HEK293 (cell line): ENCODE data around the gene OR2A14.
A peak's percentile ranks its signal among the peaks of the same experiment; 100 is the strongest.

Experiments used
- CTCF ChIA-PET: fragments of 350-600 bp; formaldehyde crosslinking; extraction: SDS; loops from one replicate; lab custom pipeline; 2021; ENCODE audit warnings: antibody characterized with exemption; lab: Yijun Ruan, JAX
- POLR2A ChIA-PET: fragments of 300-600 bp; formaldehyde crosslinking; extraction: SDS; loops from one replicate; lab custom pipeline; 2020; ENCODE audit warnings: antibody characterized with exemption, inconsistent platforms; lab: Yijun Ruan, JAX
- H3K27ac ChIP-seq: fragments of 200-500 bp; sonication (Bioruptor generic); 2 replicates; pipeline ENCODE4 v1.5.1; 2014; ENCODE audit warnings: low read depth, low read length, control low read depth, inconsistent platforms; ENCODE audit errors: extremely low read depth
- H3K36me3 ChIP-seq, 2 experiments: fragments of 200-500 bp in 1 of 2; sonication (Bioruptor generic) in 1 of 2; 1 replicate in 1 of 2; 2 replicates in 1 of 2; pipeline ENCODE4 v1.5.1; 2014 to 2017; ENCODE audit warnings: inconsistent platforms in 2 of 2, low read length in 2 of 2; ENCODE audit not compliant: control insufficient read depth in 2 of 2, insufficient read depth in 1 of 2
- H3K4me1 ChIP-seq: fragments of 200-500 bp; sonication (Bioruptor generic); 2 replicates; pipeline ENCODE4 v1.5.1; 2014; ENCODE audit warnings: mild to moderate bottlenecking, low read length, inconsistent platforms; ENCODE audit not compliant: control insufficient read depth, insufficient read depth
- H3K4me3 ChIP-seq: 2 replicates; pipeline ENCODE4 v1.5.1; 2011; ENCODE audit warnings: low read depth, mild to moderate bottlenecking, control low read depth, low read length, moderate library complexity
- H3K9me3 ChIP-seq: fragments of 200-500 bp; sonication (Bioruptor generic); 2 replicates; pipeline ENCODE4 v1.5.1; 2014; ENCODE audit warnings: low read depth, low read length, inconsistent platforms; ENCODE audit not compliant: control insufficient read depth, insufficient read depth
- AEBP2 ChIP-seq: fragments of 450-650 bp; formaldehyde crosslinking; IDR thresholded peaks from 2 replicates; pipeline ENCODE4 v1.5.1; 2016; ENCODE audit warnings: missing biosample characterization, missing genetic modification characterization, borderline replicate concordance
- GLIS2 ChIP-seq: fragments of 450-650 bp; formaldehyde crosslinking; IDR thresholded peaks from 2 replicates; pipeline ENCODE4 v1.5.1; 2016; ENCODE audit warnings: missing biosample characterization, missing genetic modification characterization
- IKZF3 ChIP-seq: fragments of 450-650 bp; IDR thresholded peaks from 2 replicates; pipeline ENCODE4 v1.5.0; 2018; ENCODE audit warnings: missing biosample characterization, mild to moderate bottlenecking, missing genetic modification characterization, moderate library complexity
- KLF1 ChIP-seq: fragments of 450-650 bp; formaldehyde crosslinking; IDR thresholded peaks from 2 replicates; pipeline ENCODE4 v1.5.1; 2016; ENCODE audit warnings: missing biosample characterization, missing genetic modification characterization
- REPIN1 ChIP-seq: fragments of 450-650 bp; formaldehyde crosslinking; IDR thresholded peaks from 2 replicates; pipeline ENCODE4 v1.5.1; 2017; ENCODE audit warnings: missing biosample characterization, missing genetic modification characterization, low read depth
- SETDB1 ChIP-seq: IDR thresholded peaks from one replicate; pipeline ENCODE4 v1.6.1; 2017; ENCODE audit warnings: mild to moderate bottlenecking, low read length, moderate library complexity, mixed read lengths; ENCODE audit not compliant: insufficient read length
- SP2 ChIP-seq: fragments of 450-650 bp; formaldehyde crosslinking; IDR thresholded peaks from 2 replicates; pipeline ENCODE4 v1.5.1; 2016; ENCODE audit warnings: missing biosample characterization, missing genetic modification characterization
- TRIM28 ChIP-seq: IDR thresholded peaks from 2 replicates; pipeline ENCODE4 v1.6.1; 2011; ENCODE audit warnings: low read length, control low read depth, borderline replicate concordance
- WT1 ChIP-seq: fragments of 450-650 bp; formaldehyde crosslinking; IDR thresholded peaks from 2 replicates; pipeline ENCODE4 v1.5.1; 2016; ENCODE audit warnings: missing biosample characterization, missing genetic modification characterization
- ZBTB17 ChIP-seq: fragments of 450-650 bp; formaldehyde crosslinking; IDR thresholded peaks from 2 replicates; pipeline ENCODE4 v1.5.1; 2016; ENCODE audit warnings: missing biosample characterization, missing genetic modification characterization
- ZFHX2 ChIP-seq: fragments of 450-650 bp; formaldehyde crosslinking; conservative IDR thresholded peaks from 2 replicates; pipeline ENCODE4 v1.5.1; 2016; ENCODE audit warnings: missing biosample characterization, missing genetic modification characterization
- ZNF140 ChIP-seq: fragments of 450-650 bp; formaldehyde crosslinking; IDR thresholded peaks from 2 replicates; pipeline ENCODE4 v1.5.1; 2016; ENCODE audit warnings: missing biosample characterization, missing genetic modification characterization
- ZNF184 ChIP-seq: fragments of 450-650 bp; IDR thresholded peaks from 2 replicates; pipeline ENCODE4 v1.5.1; 2018; ENCODE audit warnings: missing biosample characterization, mild to moderate bottlenecking, missing genetic modification characterization
- ZNF302 ChIP-seq: fragments of 450-650 bp; formaldehyde crosslinking; IDR thresholded peaks from 2 replicates; pipeline ENCODE4 v1.5.1; 2016; ENCODE audit warnings: missing biosample characterization, missing genetic modification characterization, low read depth
- ZNF394 ChIP-seq: fragments of 450-650 bp; formaldehyde crosslinking; IDR thresholded peaks from 2 replicates; pipeline ENCODE4 v1.5.1; 2016; ENCODE audit warnings: missing biosample characterization, missing genetic modification characterization, mild to moderate bottlenecking, moderate library complexity, borderline replicate concordance
- ZNF514 ChIP-seq: fragments of 450-650 bp; formaldehyde crosslinking; IDR thresholded peaks from 2 replicates; pipeline ENCODE4 v1.5.1; 2016; ENCODE audit warnings: missing biosample characterization, missing genetic modification characterization
- ZNF558 ChIP-seq: fragments of 450-650 bp; formaldehyde crosslinking; IDR thresholded peaks from 2 replicates; pipeline ENCODE4 v1.5.1; 2016; ENCODE audit warnings: missing biosample characterization, missing genetic modification characterization
- ZNF791 ChIP-seq: fragments of 450-650 bp; formaldehyde crosslinking; IDR thresholded peaks from 2 replicates; pipeline ENCODE4 v1.5.1; 2016; ENCODE audit warnings: missing biosample characterization, missing genetic modification characterization
- ZNF830 ChIP-seq: fragments of 450-650 bp; IDR thresholded peaks from 2 replicates; pipeline ENCODE4 v1.5.0; 2018; ENCODE audit warnings: missing biosample characterization, missing genetic modification characterization, low read depth, mild to moderate bottlenecking, moderate library complexity
- TF ChIP-seq, protein P1 (sequence below): fragments of 450-650 bp; formaldehyde crosslinking; IDR thresholded peaks from 2 replicates; pipeline ENCODE4; 2016; ENCODE audit warnings: missing biosample characterization, missing genetic modification characterization
- TF ChIP-seq, protein P2 (sequence below): fragments of 450-650 bp; formaldehyde crosslinking; IDR thresholded peaks from 2 replicates; pipeline ENCODE4 v1.5.1; 2016; ENCODE audit warnings: missing biosample characterization, missing genetic modification characterization, low read depth
- TF ChIP-seq, protein P3 (sequence below): fragments of 450-650 bp; formaldehyde crosslinking; IDR thresholded peaks from 2 replicates; pipeline ENCODE4 v1.5.1; 2017; ENCODE audit warnings: missing biosample characterization, missing genetic modification characterization

OR2A14 gene

DNA sequence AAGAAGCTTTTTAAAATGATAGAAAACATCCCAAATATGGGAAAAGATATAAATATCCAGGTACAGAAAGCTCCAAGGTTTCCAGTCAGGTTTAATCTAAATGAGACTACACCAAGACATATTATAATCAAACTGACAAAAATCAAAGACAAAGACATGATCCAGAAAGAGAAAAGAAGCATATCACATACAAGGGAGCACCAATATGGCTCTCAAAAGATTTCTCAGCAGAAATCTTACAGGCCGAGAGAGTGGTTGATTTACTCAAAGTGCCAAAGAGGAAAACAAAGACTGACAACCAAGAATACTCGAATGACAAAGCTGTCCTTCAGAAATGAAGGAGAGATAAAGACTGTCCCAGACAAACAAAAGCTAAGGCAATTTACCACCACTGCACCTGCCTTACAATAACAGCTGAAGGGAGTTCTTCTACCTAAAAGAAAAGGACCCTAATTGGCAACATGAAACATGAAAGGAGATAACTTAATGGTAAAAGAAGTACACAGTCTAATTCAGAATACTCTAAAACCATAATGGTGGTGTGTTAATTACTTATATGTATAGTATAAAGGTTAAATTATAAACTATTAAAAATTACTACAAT is 25.4 kb downstream of the OR2A14 start:
- TF ChIP-seq SETDB1, result peak; percentile 95
- peak; percentile 99 for TF ChIP-seq TRIM28
- no peak for TF ChIP-seq ZNF184 (tag by site-specific recombination)
- peak; percentile 98 for TF ChIP-seq ZNF791 (tag by site-specific recombination)
- no peak for TF ChIP-seq WT1
- TF ChIP-seq, all 188 proteins: peak for 3
- Histone ChIP-seq H3K4me3 (no peak overlapping the region), H3K27ac (no peak overlapping the region), H3K9me3 (no peaks in the 10 kb centered on the region), H3K36me3 (no peaks in the 10 kb centered on the region), H3K4me1 (no peaks in the 10 kb centered on the region)
- CTCF ChIA-PET, result no interaction called here
- POLR2A ChIA-PET, result no interaction called here

GRCh38 chr7:144158861-144159260 is 35.9 kb downstream of the OR2A14 start:
- CTCF ChIA-PET, result no interaction called here
- TF ChIP-seq SP2 (no peak), ZBTB17 (no peak), AEBP2 (tag by site-specific recombination) (no peak), ZNF558 (tag by site-specific recombination) (no peak), KLF1 (tag by site-specific recombination) (no peak), IKZF3 (tag by site-specific recombination) (no peak), ZNF302 (tag by site-specific recombination) (no peak), ZNF514 (tag by site-specific recombination) (no peak), REPIN1 (tag by site-specific recombination) (no peak), ZNF140 (no peak), ZNF394 (no peak), ZNF830 (tag by site-specific recombination) (no peak), ZFHX2 (no peak), GLIS2 (tag by site-specific recombination) (no peak)
- TF ChIP-seq, protein P1, sequence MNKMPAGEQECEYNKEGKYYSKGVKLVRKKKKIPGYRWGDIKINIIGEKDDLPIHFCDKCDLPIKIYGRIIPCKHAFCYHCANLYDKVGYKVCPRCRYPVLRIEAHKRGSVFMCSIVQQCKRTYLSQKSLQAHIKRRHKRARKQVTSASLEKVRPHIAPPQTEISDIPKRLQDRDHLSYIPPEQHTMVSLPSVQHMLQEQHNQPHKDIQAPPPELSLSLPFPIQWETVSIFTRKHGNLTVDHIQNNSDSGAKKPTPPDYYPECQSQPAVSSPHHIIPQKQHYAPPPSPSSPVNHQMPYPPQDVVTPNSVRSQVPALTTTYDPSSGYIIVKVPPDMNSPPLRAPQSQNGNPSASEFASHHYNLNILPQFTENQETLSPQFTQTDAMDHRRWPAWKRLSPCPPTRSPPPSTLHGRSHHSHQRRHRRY (tag by site-specific recombination), result no peak
- TF ChIP-seq, protein P2, sequence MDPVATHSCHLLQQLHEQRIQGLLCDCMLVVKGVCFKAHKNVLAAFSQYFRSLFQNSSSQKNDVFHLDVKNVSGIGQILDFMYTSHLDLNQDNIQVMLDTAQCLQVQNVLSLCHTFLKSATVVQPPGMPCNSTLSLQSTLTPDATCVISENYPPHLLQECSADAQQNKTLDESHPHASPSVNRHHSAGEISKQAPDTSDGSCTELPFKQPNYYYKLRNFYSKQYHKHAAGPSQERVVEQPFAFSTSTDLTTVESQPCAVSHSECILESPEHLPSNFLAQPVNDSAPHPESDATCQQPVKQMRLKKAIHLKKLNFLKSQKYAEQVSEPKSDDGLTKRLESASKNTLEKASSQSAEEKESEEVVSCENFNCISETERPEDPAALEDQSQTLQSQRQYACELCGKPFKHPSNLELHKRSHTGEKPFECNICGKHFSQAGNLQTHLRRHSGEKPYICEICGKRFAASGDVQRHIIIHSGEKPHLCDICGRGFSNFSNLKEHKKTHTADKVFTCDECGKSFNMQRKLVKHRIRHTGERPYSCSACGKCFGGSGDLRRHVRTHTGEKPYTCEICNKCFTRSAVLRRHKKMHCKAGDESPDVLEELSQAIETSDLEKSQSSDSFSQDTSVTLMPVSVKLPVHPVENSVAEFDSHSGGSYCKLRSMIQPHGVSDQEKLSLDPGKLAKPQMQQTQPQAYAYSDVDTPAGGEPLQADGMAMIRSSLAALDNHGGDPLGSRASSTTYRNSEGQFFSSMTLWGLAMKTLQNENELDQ, result no peak
- TF ChIP-seq, protein P3, sequence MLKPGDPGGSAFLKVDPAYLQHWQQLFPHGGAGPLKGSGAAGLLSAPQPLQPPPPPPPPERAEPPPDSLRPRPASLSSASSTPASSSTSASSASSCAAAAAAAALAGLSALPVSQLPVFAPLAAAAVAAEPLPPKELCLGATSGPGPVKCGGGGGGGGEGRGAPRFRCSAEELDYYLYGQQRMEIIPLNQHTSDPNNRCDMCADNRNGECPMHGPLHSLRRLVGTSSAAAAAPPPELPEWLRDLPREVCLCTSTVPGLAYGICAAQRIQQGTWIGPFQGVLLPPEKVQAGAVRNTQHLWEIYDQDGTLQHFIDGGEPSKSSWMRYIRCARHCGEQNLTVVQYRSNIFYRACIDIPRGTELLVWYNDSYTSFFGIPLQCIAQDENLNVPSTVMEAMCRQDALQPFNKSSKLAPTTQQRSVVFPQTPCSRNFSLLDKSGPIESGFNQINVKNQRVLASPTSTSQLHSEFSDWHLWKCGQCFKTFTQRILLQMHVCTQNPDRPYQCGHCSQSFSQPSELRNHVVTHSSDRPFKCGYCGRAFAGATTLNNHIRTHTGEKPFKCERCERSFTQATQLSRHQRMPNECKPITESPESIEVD, result no peak
- H3K9me3 ChIP-seq, result no peaks in the 10 kb centered on the region
- no peak overlapping the region for H3K27ac ChIP-seq
- no peaks in the 10 kb centered on the region for H3K36me3 ChIP-seq
- H3K4me3 ChIP-seq, result no peak overlapping the region
- POLR2A ChIA-PET, result no interaction called here
- H3K4me1 ChIP-seq, result no peaks in the 10 kb centered on the region
